Measurements from ENCODE around the gene ZNF722. TPM values are rescaled to one million over a fixed set of nuclear protein-coding genes. Genes with fewer than 3 reads are reported as not detected.

ZNF722 gene
- total RNA-seq (2012; rRNA removed) (not detected in 2 replicates), polyA plus RNA-seq (2012; rRNA removed) (not detected in 2 replicates), Bru-seq, nascent RNA (not detected), BruChase-seq, experiment 1, labeled RNA remaining after a 6-hour chase (not detected), BruChase-seq, experiment 2, labeled RNA remaining after a 2-hour chase (not detected)
- not detected in 2 replicates for polyA plus RNA-seq (2012; cell fraction: cytosol; rRNA removed)
- not detected in 2 replicates for polyA plus RNA-seq (2012; cell fraction: nucleus; rRNA removed; ENCODE audit: low replicate concordance)
- long read RNA-seq: 0 reads

DNA sequence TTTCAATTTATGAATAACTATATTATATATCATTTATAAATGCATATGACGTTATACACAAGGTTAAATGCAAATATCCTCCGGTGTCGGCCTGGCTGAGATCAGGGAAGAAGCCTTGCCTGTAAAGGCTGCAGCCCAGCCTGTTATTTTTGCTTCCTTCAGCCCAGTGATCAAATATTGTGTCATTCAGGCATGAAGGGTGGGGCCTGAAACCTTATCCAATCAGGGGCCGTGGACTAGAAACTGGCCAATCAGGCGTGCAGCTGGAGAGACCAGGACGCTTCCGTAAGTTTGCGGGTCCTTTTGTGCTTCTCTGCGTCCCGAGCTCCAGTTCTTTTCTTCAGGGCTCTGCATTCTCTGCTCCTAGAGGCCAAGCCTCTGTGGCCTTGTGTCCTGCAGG is at the start of gene ZNF722:
TSS of gene ZNF722 (plus strand) at position 301 of the 400 bp plus-strand sequence. CDS start 113 bp downstream, outside the sequence.
- no peak within 1 kb of the TSS for H2AK9ac ChIP-seq (replicated peaks; ENCODE audit: low read depth, low read length, poor library complexity)
- dilution Hi-C loops (cut with HindIII; ENCODE audit: low sequenced_read_pairs, unreplicated experiment): no loop called here
- H3K9me1 ChIP-seq (ENCODE audit: insufficient read depth, low read length): no peaks in the 10 kb centered on the region
- no peaks in the 10 kb centered on the region for H3K27me3 ChIP-seq (ENCODE audit: control insufficient read depth, insufficient read depth, low read length)
- H3K4me2 ChIP-seq (ENCODE audit: low read depth, low read length): no peak within 1 kb of the TSS
- H4K91ac ChIP-seq (ENCODE audit: insufficient read depth, low read depth, low read length): no peak within 1 kb of the TSS
- no peak within 1 kb of the TSS for H2BK120ac ChIP-seq (ENCODE audit: low read depth, low read length)
- H3K36me3 ChIP-seq (ENCODE audit: control insufficient read depth, insufficient read depth, low read length): no peaks in the 10 kb centered on the region
- POLR2A ChIA-PET (ENCODE audit: unreplicated experiment): no interaction called here
- H3K4me1 ChIP-seq (ENCODE audit: control insufficient read depth, insufficient read depth, low read length): no peaks in the 10 kb centered on the region
- no peaks in the 10 kb centered on the region for H4K20me1 ChIP-seq (ENCODE audit: insufficient read depth, low read length)
- no peaks in the 10 kb centered on the region for H3K79me1 ChIP-seq (ENCODE audit: low read depth in 1 of 2, low read length in 2 of 2)
- ATAC-seq (ENCODE audit: low read depth) (no peak), DNase-seq (no peak)
- TF ChIP-seq BHLHE40 (IDR thresholded peaks at IDR 0.05; ENCODE audit: low read depth, low read length) (no peak), RCOR1 (IDR thresholded peaks at IDR 0.05; ENCODE audit: insufficient replicate concordance, low read length) (no peak), RAD21 (IDR thresholded peaks at IDR 0.05; ENCODE audit: low read length) (no peak), SMC3 (IDR thresholded peaks at IDR 0.05; ENCODE audit: low read depth, low read length) (no peak), FOS (IDR thresholded peaks at IDR 0.05; ENCODE audit: low read depth, low read length) (no peak), MXI1 (IDR thresholded peaks at IDR 0.05; ENCODE audit: borderline replicate concordance, low read depth, low read length) (no peak), NFE2L2 (IDR thresholded peaks at IDR 0.05; ENCODE audit: low read depth, low read length) (no peak), MAZ (IDR thresholded peaks at IDR 0.05; ENCODE audit: borderline replicate concordance, low read depth, low read length) (no peak), POLR2A (IDR thresholded peaks at IDR 0.05; ENCODE audit: low read depth, low read length) (no peak), RFX5 (IDR thresholded peaks at IDR 0.05; ENCODE audit: low read depth, low read length) (no peak), MAFK (IDR thresholded peaks at IDR 0.05; ENCODE audit: low read depth, low read length) (no peak), CHD1 (IDR thresholded peaks at IDR 0.05; ENCODE audit: low read depth, low read length) (no peak), CEBPB (IDR thresholded peaks at IDR 0.05; ENCODE audit: low read depth, low read length) (no peak)
- TF ChIP-seq, protein P1, sequence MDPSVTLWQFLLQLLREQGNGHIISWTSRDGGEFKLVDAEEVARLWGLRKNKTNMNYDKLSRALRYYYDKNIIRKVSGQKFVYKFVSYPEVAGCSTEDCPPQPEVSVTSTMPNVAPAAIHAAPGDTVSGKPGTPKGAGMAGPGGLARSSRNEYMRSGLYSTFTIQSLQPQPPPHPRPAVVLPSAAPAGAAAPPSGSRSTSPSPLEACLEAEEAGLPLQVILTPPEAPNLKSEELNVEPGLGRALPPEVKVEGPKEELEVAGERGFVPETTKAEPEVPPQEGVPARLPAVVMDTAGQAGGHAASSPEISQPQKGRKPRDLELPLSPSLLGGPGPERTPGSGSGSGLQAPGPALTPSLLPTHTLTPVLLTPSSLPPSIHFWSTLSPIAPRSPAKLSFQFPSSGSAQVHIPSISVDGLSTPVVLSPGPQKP (IDR thresholded peaks at IDR 0.05; ENCODE audit: borderline replicate concordance, low read depth, low read length): no peak
- TF ChIP-seq, protein P2, sequence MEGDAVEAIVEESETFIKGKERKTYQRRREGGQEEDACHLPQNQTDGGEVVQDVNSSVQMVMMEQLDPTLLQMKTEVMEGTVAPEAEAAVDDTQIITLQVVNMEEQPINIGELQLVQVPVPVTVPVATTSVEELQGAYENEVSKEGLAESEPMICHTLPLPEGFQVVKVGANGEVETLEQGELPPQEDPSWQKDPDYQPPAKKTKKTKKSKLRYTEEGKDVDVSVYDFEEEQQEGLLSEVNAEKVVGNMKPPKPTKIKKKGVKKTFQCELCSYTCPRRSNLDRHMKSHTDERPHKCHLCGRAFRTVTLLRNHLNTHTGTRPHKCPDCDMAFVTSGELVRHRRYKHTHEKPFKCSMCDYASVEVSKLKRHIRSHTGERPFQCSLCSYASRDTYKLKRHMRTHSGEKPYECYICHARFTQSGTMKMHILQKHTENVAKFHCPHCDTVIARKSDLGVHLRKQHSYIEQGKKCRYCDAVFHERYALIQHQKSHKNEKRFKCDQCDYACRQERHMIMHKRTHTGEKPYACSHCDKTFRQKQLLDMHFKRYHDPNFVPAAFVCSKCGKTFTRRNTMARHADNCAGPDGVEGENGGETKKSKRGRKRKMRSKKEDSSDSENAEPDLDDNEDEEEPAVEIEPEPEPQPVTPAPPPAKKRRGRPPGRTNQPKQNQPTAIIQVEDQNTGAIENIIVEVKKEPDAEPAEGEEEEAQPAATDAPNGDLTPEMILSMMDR (conservative IDR thresholded peaks at IDR 0.05; ENCODE audit: low read depth, low read length): no peak
- TF ChIP-seq, protein P3, sequence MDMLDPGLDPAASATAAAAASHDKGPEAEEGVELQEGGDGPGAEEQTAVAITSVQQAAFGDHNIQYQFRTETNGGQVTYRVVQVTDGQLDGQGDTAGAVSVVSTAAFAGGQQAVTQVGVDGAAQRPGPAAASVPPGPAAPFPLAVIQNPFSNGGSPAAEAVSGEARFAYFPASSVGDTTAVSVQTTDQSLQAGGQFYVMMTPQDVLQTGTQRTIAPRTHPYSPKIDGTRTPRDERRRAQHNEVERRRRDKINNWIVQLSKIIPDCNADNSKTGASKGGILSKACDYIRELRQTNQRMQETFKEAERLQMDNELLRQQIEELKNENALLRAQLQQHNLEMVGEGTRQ (IDR thresholded peaks at IDR 0.05; ENCODE audit: low read depth, low read length): no peak
- peaks cover 14% of the 10 kb centered on the region for H3K9me3 ChIP-seq (ENCODE audit: control insufficient read depth, insufficient read depth, low read length)
- intact Hi-C loops (cut with micrococcal nuclease): no loop called here
- H2BK5ac ChIP-seq (ENCODE audit: low read depth, low read length, poor library complexity, severe bottlenecking): no peak within 1 kb of the TSS
- in situ Hi-C loops (cut with MboI; ENCODE audit: low sequenced_read_pairs): no loop called here
- no peak within 1 kb of the TSS for H4K5ac ChIP-seq (ENCODE audit: low read depth, low read length)
- no peak within 1 kb of the TSS for H2AK5ac ChIP-seq (ENCODE audit: low read depth, low read length)
- CTCF ChIA-PET: no interaction called here
- H3K4ac ChIP-seq (ENCODE audit: low read depth, low read length): no peak within 1 kb of the TSS
- no peak within 1 kb of the TSS for H3K23ac ChIP-seq (ENCODE audit: low read depth, low read length)
- no peak within 1 kb of the TSS for H4K8ac ChIP-seq (ENCODE audit: low read depth in 2 of 2, low read length in 2 of 2)
- no peak within 1 kb of the TSS for H3K9ac ChIP-seq (ENCODE audit: low read depth, low read length)
- H2BK20ac ChIP-seq (ENCODE audit: low read depth, low read length): no peak within 1 kb of the TSS
- no CpG with 5 or more reads among the region's 10 CpGs for WGBS, 2 experiments (ENCODE audit: extremely low coverage in 2 of 2, insufficient read length in 1 of 2)
- H2BK15ac ChIP-seq (ENCODE audit: low read depth, low read length): no peak within 1 kb of the TSS
- H2AFZ ChIP-seq (replicated peaks; ENCODE audit: low read length, poor library complexity): no peak within 1 kb of the TSS
- no peak within 1 kb of the TSS for H3K14ac ChIP-seq (replicated peaks; ENCODE audit: low read depth, low read length)
- BruUV-seq (replicated peaks): no TSS peak
- H3K56ac ChIP-seq (ENCODE audit: extremely low read depth, insufficient read depth, low read length): no peak within 1 kb of the TSS
- H3K27ac ChIP-seq (ENCODE audit: insufficient read depth, low read length): no peak within 1 kb of the TSS
- no peak within 1 kb of the TSS for H3K4me3 ChIP-seq (ENCODE audit: insufficient read depth, low read depth, low read length)
- H3K18ac ChIP-seq (ENCODE audit: low read depth, low read length): no peak within 1 kb of the TSS

Measured in IMR-90 (cell line).